PC-3 (cell line): ENCODE results near the gene FTHL17. TPM values are rescaled to one million over a fixed set of nuclear protein-coding genes. Genes with fewer than 3 reads are reported as not detected.

Source experiments
- ATAC-seq: fragments of 200-7000 bp; cut with Tn5 transposase; 2 replicates; pipeline ENCODE4 v1.9.1; 2020; ENCODE audit warnings: mild to moderate bottlenecking, moderate library complexity
- Bru-seq: library from RNA; stranded (reverse); fragments of 400-500 nt; gene quantifications from one replicate; lab custom pipeline; 2021; lab: Mats Ljungman, UMichigan
- BruChase-seq, 2 experiments: library from RNA; stranded (reverse); fragments of 400-500 nt; gene quantifications; one replicate each; lab custom pipeline; 2021; lab: Mats Ljungman, UMichigan
- BruUV-seq: library from RNA; stranded (reverse); fragments of 400-500 nt; replicated peaks from 2 replicates; lab custom pipeline; 2021; lab: Mats Ljungman, UMichigan
- CTCF ChIA-PET: fragments of 300-600 bp; sonication (Branson Sonifier 250); formaldehyde crosslinking; loops from one replicate; lab custom pipeline; 2022; ENCODE audit warnings: antibody characterized with exemption; lab: Charles Lee
- POLR2A ChIA-PET: fragments of 300-600 bp; sonication (Branson Sonifier 250); formaldehyde crosslinking; loops from one replicate; lab custom pipeline; 2022; ENCODE audit warnings: antibody characterized with exemption; ENCODE audit not compliant: unreplicated experiment; lab: Charles Lee
- DNase-seq: peaks from one replicate; pipeline ENCODE4 v3.0.0-alpha.2; 2015
- H2AFZ ChIP-seq: fragments of 300-600 bp; sonication (generic); 2 replicates; pipeline ENCODE4 v1.6.0; 2016; ENCODE audit warnings: antibody characterized with exemption, low read length
- H3F3A ChIP-seq: fragments of 300-600 bp; sonication (generic); one replicate; pipeline ENCODE4 v1.6.0; 2017; ENCODE audit warnings: antibody characterized with exemption, low read length, control low read depth, mild to moderate bottlenecking; ENCODE audit not compliant: unreplicated experiment
- H3K27ac ChIP-seq: fragments of 300-600 bp; sonication (generic); 2 replicates; pipeline ENCODE4 v1.5.1; 2016; ENCODE audit warnings: mild to moderate bottlenecking, low read length
- H3K27me3 ChIP-seq: fragments of 300-600 bp; sonication (generic); 2 replicates; pipeline ENCODE4 v1.6.1; 2016; ENCODE audit warnings: low read length, mixed read lengths
- H3K36me3 ChIP-seq: fragments of 300-600 bp; sonication (generic); 2 replicates; pipeline ENCODE4 v1.6.1; 2016; ENCODE audit warnings: low read depth, mixed run types, low read length, mixed read lengths
- H3K4me1 ChIP-seq: fragments of 300-600 bp; sonication (generic); 2 replicates; pipeline ENCODE4 v1.5.1; 2016; ENCODE audit warnings: low read length; ENCODE audit not compliant: insufficient read depth
- H3K4me2 ChIP-seq: fragments of 300-600 bp; sonication (generic); 2 replicates; pipeline ENCODE4 v1.6.0; 2016; ENCODE audit warnings: low read length
- H3K4me3 ChIP-seq: fragments of 300-600 bp; sonication (generic); 2 replicates; pipeline ENCODE4 v1.5.1; 2016; ENCODE audit warnings: mild to moderate bottlenecking, low read length, mixed read lengths
- H3K79me2 ChIP-seq: fragments of 300-600 bp; sonication (generic); 2 replicates; pipeline ENCODE4 v1.6.1; 2017; ENCODE audit warnings: low read length, mixed read lengths
- H3K9ac ChIP-seq: fragments of 300-600 bp; sonication (generic); 2 replicates; pipeline ENCODE4 v1.6.0; 2016; ENCODE audit warnings: mild to moderate bottlenecking, low read length
- H3K9me2 ChIP-seq: fragments of 300-600 bp; sonication (generic); replicated peaks from 2 replicates; pipeline ENCODE4 v1.6.1; 2016; ENCODE audit warnings: mixed run types, low read length, mixed read lengths
- H3K9me3 ChIP-seq: fragments of 300-600 bp; sonication (generic); 2 replicates; pipeline ENCODE4 v1.6.1; 2016; ENCODE audit warnings: low read length, mixed read lengths
- H4K20me1 ChIP-seq: fragments of 300-600 bp; sonication (generic); 2 replicates; pipeline ENCODE4 v1.6.1; 2016; ENCODE audit warnings: low read length, mixed read lengths
- CTCF ChIP-seq: fragments of 300-600 bp; sonication (generic); conservative IDR thresholded peaks from 2 replicates; pipeline ENCODE4 v1.5.1; 2017; ENCODE audit warnings: antibody characterized with exemption, low read depth, mild to moderate bottlenecking, low read length
- EZH2 ChIP-seq: fragments of 300-600 bp; sonication (generic); IDR thresholded peaks from one replicate; pipeline ENCODE4 v1.6.1; 2017; ENCODE audit warnings: antibody characterized with exemption, mild to moderate bottlenecking, low read length; ENCODE audit not compliant: unreplicated experiment
- EZH2phosphoT487 ChIP-seq: fragments of 300-600 bp; sonication (generic); IDR thresholded peaks from 2 replicates; pipeline ENCODE4 v1.6.1; 2018; ENCODE audit warnings: mild to moderate bottlenecking, antibody characterized with exemption, low read length, borderline replicate concordance
- intact Hi-C: fragments of 100-400 bp; cut with micrococcal nuclease; formaldehyde crosslinking; loops from 2 replicates; pipeline ENCODE4 v1.9.0; 2023
- long read RNA-seq: library from polyadenylated mRNA; unstranded; transcript quantifications from one replicate; pipeline ENCODE4 v2.0.0, GENCODE V29; 2021; ENCODE audit not compliant: unreplicated experiment
- total RNA-seq: library from RNA; depleted of rRNA; stranded (reverse); fragments of >200 nt; gene quantifications from 2 replicates; pipeline ENCODE4 v1.2.3, GENCODE V29; 2014; rRNA removed

FTHL17 gene
- total RNA-seq (not detected in 2 replicates), Bru-seq, nascent RNA (not detected), BruChase-seq, experiment 1, labeled RNA remaining after a 6-hour chase (not detected), BruChase-seq, experiment 2, labeled RNA remaining after a 2-hour chase (not detected)
- long read RNA-seq, result 0 reads

GRCh38 chrX:31071725-31072124, at the start of gene FTHL17:
TSS of gene FTHL17 (minus strand) at chrX:31072041. CDS start at chrX:31071953, 88 bp downstream.
- H3K9me2 ChIP-seq, result no peaks in the 10 kb centered on the region
- no peaks in the 10 kb centered on the region for H3K9me3 ChIP-seq
- H3K4me2 ChIP-seq, result no peak within 1 kb of the TSS
- no peaks in the 10 kb centered on the region for H4K20me1 ChIP-seq
- no peaks in the 10 kb centered on the region for H3F3A ChIP-seq
- no peaks in the 10 kb centered on the region for H3K4me1 ChIP-seq
- H3K9ac ChIP-seq, result no peak within 1 kb of the TSS
- intact Hi-C loops, result no loop called here
- H3K79me2 ChIP-seq, result no peaks in the 10 kb centered on the region
- H3K27ac ChIP-seq, result no peak within 1 kb of the TSS
- ChIA-PET POLR2A (no interaction called here), CTCF (no interaction called here)
- no peaks in the 10 kb centered on the region for H3K27me3 ChIP-seq
- no peak within 1 kb of the TSS for H2AFZ ChIP-seq
- H3K36me3 ChIP-seq, result no peaks in the 10 kb centered on the region
- TF ChIP-seq EZH2 (no peak), CTCF (no peak), EZH2phosphoT487 (no peak)
- H3K4me3 ChIP-seq, result no peak within 1 kb of the TSS
- no TSS peak for BruUV-seq
- ATAC-seq (no peak), DNase-seq (no peak)

- H3K4me1 ChIP-seq, result no peaks in the 10 kb centered on the region
- no peaks in the 10 kb centered on the region for H3K9me3 ChIP-seq
- no peak overlapping the region for H2AFZ ChIP-seq
- ATAC-seq, result no peak
- H3K36me3 ChIP-seq, result no peaks in the 10 kb centered on the region
- no peaks in the 10 kb centered on the region for H3K27me3 ChIP-seq
- no peak overlapping the region for H3K4me3 ChIP-seq
- no peaks in the 10 kb centered on the region for H3F3A ChIP-seq
- no TSS peak for BruUV-seq
- H3K27ac ChIP-seq, result no peak overlapping the region
- DNase-seq, result no peak
- no peak overlapping the region for H3K9ac ChIP-seq
- H4K20me1 ChIP-seq, result no peaks in the 10 kb centered on the region
- TF ChIP-seq CTCF (no peak), EZH2phosphoT487 (no peak), EZH2 (no peak)
- H3K9me2 ChIP-seq, result no peaks in the 10 kb centered on the region
- H3K4me2 ChIP-seq, result no peak overlapping the region
- H3K79me2 ChIP-seq, result no peaks in the 10 kb centered on the region
- POLR2A ChIA-PET, result no interaction called here
- CTCF ChIA-PET, result no interaction called here
- intact Hi-C loops, result no loop called here
Observed at GRCh38 chrX:31117266-31117665, 45.4 kb upstream of the FTHL17 start.

GRCh38 chrX:31115398-31115797, 43.6 kb upstream of the FTHL17 start:
- POLR2A ChIA-PET, result no interaction called here
- intact Hi-C loops, result no loop called here
- no TSS peak for BruUV-seq

More at GRCh38 chrX:31115398-31115797, 43.6 kb upstream of the FTHL17 start:
- Histone ChIP-seq H3K9me2 (no peaks in the 10 kb centered on the region), H2AFZ (no peak overlapping the region), H3K4me1 (no peaks in the 10 kb centered on the region), H3F3A (no peaks in the 10 kb centered on the region), H3K27ac (no peak overlapping the region), H3K9me3 (no peaks in the 10 kb centered on the region), H3K79me2 (no peaks in the 10 kb centered on the region), H4K20me1 (no peaks in the 10 kb centered on the region), H3K4me3 (no peak overlapping the region), H3K4me2 (no peak overlapping the region), H3K9ac (no peak overlapping the region), H3K36me3 (no peaks in the 10 kb centered on the region), H3K27me3 (no peaks in the 10 kb centered on the region)
- CTCF ChIA-PET, result no interaction called here
- TF ChIP-seq EZH2 (no peak), EZH2phosphoT487 (no peak), CTCF (no peak)
- ATAC-seq (no peak), DNase-seq (no peak)
